Dermis blood vessel endothelial cell (primary cell): ENCODE measurements around the gene IQUB. TPM values are rescaled to one million over a fixed set of nuclear protein-coding genes. Genes with fewer than 3 reads are reported as not detected.
A peak's percentile ranks its signal among the peaks of the same experiment; 100 is the strongest.
"Not testable (repeated sequence)": the region's sequence is repeated elsewhere in the genome, so short reads cannot be mapped to it uniquely, and the experiment has no call there.

Experiments
- DNase-seq: peaks from one replicate; pipeline ENCODE4 v3.0.0; 2010
- total RNA-seq: library from RNA; depleted of rRNA; stranded (reverse); fragments of >200 nt; gene quantifications from 2 replicates; pipeline ENCODE4 v1.2.3, GENCODE V29; 2014

Gene IQUB
- 0.05 and 0.34 TPM in 2 replicates for total RNA-seq

DNA sequence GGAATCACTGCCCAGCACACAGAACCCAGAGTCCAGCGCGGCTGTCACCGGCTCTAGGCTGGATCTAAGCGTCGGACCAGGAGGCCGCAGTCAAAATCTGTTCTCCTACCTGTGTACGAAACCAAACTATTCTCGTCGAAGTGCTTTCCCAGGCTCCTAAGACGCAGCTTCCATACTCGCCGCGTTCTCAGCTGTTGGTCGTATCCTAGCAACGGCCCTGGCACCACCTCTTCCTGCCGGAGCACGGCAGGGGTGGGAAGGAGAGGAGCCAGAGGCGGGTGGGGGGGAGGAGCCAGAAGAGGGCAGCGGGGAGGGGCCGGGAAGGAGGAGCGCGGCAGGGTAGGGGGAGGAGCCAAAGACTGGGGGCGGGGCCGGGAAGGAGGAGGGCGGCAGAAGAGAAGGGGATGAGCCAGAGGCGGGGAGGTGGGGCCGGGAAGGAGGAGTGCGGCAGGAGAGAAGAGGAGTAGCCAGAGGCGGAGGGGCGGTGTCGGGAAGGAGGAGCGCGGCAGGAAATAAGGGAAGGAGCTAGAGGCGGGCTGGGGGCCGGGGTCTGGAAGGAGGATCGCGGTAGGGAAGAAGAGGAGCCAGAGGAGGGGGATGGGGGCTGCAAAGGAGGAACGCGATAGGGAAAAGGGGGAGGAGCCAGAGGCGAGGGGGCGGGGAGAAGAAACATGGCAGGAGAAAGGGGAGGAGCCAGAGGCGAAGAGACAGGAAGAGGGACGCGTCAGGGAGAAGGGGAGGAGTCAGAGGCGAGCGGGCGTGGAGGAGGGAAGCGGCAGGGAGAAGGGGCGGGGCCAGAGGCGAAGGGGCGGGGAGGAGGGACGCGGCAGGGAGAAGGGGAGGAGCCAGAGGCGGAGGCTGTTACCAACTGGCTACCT is at the start of gene IQUB:
TSS of gene IQUB (minus strand) at position 213 of the 878 bp plus-strand sequence. CDS start 22,255 bp downstream, outside the sequence.
- DNase-seq: peak; percentile 98

DNA sequence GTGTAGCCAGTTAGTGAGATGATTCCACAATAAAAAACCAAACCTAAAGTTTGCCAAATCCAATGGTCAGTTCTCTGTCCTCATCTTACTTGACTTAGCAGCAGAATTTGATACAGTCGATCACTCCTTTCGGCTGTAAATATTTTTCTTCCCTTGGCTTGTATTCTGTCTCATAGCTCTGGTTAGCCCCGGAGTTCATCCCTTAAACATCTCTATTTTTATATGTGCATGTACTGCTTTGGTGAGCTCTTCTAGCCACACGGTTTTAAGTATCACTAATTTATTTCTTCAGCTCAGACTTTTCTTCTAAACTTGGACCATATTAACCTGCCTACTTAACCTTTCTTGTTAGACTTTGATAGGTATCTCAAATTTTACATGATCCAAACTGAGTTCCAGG is 49.4 kb upstream of the IQUB start:
- DNase-seq: no peak

DNA sequence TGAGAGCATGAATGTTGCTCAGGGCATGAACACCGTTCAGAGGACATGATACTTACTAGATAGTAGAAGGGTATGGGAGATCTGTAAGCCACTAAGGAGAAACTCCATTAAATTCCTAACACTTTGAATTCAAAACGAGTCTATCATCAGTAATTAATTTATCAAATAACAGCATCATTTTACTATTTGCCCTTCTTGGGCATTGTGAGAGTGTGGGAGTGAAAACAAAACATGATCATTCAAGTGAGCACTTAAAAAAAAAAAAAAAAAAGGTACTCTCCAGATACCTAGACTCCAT is 46.7 kb upstream of the IQUB start:
- DNase-seq: no peak

DNA sequence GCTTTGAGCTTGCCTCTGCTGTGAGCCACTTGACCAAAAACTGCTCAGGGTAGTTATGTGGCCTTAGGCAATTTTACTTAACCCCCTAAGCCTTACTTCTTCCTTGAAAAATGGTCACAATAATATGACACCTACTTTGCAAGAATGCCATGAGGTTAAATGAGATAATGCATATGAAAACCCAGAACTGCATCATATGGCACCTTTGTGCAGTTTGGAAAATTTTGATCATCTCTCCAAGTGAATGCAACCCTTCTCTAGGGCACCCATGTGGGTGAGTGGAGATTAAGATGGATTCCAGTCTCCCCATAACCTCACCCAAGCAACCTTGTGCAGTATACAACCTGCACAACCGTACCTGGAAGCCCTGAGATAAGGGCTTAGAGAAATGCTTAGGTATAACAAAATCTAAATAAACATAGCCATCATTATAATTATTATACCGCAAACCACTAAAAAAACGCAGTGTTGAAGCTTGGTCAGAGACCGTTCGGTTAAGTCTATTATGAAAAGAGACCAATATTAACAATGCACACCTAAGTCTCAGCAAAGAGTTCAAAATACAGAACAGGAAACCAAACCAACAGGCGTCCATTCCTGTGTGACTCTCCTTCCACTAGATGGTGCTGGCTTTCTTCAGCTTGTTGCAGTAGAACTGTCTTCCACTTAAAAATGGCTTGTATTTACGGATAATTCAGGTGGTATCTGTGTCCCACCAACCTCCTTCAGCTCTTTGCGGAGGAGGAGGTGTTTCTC is 46.2 kb upstream of the IQUB start:
- peak; percentile 73 for DNase-seq

DNA sequence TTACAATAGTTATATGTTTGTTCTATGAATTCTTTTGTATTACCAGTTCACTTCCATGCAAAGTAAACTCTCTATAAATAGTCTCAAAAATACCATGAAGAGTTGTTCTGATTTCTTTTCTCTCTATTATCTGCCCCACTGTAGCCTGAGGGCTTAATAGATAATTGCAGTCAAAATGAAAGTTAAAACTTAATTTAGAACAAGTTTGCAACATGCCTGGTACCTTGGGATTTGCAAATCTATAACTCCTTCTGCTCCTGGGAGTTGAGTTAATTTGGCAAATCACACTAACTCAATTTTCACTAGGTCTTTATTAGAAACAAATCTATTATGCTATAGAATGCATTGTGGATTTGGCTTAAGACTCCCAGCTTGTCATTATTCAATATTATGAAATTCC is 45.0 kb upstream of the IQUB start:
- no peak for DNase-seq

DNA sequence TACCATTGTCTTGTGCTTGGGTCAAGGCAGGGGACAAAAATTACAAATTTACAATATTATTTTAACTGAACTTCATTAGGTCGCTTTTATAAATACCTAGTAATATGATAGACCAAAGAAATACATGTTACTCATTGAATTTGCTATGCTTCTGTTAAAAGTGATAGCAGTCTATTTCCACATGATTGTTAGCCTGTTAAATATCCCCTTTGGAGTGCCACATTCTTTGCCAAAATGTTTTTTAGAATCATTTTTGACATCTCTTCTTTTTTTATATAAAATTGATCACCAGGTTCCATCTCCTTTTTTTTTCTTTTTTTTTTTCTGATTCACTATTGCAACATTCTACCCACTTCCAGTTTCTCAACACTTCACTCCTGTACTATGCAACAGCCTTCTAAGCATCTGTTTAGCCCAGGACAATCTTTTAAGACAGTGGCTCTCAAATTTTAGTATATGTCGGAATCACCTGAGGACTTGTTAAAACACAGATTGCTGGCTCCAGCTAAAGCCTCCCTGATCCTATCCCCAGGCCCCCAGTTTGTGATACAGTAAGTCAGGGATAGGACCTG is 39.6 kb upstream of the IQUB start:
- no peak for DNase-seq

DNA sequence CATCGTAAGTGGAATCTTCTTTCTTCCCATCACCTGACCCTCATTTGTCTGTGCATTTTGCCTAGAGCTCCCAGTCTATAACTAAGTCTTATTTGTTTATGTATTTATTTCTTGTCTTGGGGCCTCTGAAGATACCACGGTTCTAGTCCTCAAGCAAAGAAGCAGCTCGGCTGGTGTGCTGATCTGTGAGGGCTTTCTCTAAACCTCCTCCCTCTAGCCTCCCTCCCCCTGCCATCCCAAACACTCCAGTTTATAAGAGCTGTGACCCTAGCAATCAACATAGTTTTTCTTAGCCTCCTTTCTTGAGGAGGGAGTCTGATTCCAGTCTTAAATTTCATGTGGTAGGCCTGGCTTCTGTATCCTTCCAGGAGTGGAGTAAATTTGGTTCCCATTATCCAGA is 38.9 kb upstream of the IQUB start:
- DNase-seq: no peak

DNA sequence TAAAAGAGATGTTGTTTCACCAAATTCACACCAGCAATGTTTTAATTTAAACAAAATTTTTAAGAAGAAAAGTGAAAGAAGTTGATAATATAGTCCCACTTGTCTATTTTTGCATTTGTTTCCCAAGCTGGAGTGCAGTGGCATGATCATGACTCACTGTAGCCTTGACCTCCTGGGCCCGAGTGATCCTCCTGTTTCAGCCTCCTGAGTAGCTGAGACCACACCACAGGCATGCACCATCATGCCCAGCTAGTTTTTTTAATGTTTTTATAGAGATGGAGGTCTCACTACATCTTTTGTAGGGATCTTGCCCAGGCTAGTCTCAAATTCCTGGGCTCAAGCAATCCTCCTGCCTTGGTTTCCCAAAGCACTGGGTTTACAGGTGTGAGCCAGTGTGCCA is 37.3 kb upstream of the IQUB start:
- no peak for DNase-seq

DNA sequence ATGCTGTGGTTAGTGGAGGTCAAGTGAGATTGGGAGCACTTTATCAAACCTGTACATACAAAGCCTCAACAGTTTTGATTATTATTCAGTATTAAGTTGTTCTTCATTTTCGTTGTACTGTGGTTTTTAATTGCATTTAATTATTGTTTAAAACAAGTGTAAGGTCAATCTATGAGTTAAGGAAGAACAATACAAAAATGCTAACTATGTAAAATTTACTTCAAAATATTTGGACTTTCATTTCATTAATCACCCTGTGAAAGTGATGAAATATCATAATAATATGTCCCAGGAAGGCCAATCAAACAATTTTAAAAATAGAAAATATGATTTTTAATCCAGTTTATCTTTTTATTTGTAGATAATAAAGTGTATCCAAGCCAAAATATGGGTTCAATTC is 36.8 kb upstream of the IQUB start:
- no peak for DNase-seq

DNA sequence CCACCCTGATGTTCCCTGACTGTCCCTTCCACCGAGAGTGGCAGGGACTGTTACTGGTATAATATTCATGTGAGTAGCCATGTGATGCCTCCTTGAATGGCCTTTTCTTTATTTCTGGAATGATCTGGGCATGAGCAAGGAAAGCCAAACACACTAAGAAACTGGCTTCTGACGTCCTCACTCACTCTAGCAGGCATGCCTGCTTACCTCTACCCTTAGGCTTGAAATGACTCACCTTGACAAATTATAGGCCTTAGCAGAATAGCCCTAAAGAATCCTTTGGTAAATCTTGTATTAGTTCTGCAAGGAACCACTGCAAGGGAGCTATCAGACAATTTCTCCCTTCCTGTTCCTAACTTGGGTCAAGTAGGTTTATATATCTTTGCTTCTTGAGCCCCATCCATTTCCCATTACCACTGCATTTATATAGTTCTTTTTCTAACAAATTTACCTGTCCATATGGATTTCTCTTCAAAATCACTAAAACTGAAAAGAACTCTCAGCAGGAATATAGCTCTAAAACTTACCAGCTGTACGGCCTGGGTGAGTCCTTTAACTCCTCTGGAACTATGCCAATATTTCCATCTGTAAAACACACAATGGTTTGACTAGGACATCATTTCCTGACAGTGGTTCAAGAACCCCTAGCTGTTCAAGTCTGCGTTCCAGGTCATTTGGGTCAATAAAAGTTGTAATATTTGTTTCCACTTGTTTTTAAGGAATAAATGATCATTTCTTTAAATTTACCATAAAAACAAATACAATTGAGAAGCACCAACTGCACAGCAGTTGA is 36.2 kb upstream of the IQUB start:
- peak; percentile 84 for DNase-seq

DNA sequence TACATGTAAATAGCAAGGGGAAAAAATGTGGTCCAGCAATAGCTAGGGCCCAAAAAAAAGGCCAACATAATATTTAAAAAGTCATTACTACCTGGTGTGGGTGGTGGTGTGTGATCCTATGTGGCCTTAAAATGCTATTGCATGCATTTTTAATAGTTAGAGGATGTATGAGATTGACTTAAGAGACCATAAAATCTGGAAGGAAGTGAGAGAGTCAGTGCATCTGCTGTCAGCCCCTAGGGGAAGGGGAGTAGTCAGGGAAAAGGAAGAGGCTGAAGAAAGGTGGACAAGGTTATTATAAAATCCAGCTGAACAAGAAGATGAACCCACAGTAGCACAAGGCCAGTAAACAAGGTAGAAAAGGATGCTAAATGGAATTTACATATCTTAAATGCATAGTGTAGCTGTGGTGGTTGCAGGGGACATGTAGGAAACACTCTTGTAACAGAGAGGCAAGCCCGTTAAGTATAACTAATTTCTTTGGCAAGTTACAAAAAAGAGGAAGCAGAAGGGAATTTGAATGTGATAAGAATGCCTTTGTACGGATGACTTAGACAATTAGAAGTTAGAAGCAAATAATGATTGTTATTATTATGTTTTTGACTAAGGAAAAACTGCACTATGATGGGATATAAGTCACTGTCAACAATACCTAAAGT is 35.1 kb upstream of the IQUB start:
- peak; percentile 26 for DNase-seq

DNA sequence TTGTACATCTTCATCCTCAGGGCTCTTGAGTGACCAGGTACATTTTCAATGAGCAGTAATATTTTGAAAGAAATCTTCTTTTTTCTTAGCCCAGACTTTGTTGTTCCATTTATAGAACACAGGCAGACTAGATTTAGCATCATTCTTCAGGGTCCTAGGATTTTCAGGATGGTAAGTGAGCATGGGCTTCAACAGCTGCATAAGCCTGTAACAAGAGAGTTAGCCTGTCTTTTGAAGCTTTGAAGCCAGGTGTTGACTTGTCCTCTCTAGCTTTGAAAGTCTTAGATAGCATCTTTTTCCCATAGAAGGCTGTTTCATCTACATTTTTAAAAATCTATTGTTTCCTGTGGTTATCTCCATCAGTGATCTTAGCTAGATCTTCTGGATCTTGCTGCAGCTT is 27.7 kb upstream of the IQUB start:
- DNase-seq: no peak

DNA sequence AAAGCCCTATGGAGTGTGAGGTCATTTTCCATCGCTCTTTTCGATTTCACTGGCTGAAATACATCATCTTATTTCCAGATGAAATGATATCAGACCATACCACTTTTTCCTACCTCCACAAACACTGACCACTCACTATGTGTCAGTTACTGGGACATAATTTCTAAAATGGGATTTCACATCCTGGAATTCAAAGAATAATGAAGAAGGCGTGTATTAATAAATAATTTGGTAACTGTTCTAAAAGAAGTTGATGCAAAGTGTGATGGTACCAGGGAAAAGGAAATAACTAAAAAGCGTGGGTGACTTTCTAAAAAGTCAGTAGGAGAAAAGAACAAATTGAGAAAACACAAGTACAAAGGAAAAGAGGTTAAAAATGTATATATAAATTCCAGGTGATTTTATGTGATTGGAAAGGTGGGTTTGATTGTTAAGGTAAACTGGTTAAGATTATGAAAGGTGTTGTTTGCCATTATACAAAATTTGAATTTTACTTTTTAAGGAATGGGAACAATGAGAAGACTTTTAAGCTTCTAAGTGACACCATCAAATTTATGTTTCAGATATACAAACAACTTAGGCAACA is 24.0 kb upstream of the IQUB start:
- no peak for DNase-seq

DNA sequence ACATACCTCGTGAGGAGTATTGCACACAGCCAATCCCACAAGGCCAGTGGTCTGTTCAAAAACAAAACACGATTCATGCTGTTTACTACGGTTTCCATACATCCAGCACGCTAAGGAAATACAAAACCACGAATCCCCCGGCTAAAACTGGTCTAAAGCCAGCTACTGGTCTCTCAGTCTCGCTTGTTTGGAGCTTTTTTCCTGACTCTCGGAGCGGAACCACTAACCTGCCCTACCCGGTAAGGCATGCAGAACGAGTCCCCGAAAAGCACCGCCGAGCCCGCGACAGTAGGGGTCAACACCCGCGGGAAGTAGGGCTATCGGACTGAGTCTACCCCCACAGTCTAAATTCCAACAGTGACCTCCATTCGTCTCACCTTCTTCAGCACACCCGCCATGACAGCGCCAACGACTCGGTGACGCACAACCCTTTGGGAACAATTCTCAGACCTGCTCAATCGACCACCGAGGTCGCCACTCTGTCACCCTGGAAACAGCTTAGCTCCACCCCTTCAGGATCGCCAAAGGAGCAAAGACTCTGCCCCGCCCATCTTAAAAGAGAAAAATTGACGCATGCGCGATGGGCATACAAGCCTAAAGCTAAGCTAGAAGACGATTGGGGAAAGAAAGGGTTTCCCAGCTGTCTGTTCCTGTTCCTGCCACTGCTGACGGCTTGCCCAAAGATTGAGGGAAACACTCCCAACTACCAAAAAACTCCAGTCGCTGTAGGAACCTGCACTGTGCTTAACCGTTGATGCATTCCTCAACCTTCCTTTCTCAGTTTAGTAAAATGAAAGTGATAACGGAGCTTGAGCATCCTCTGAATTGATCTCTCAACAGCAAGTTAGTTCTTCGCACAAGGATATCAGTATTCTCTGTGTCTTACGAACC is 23.2 kb upstream of the IQUB start, which contains the start of gene NDUFA5:
TSS of gene NDUFA5 (minus strand) at position 421 of the 891 bp plus-strand sequence. CDS start at position 398, 23 bp downstream.
- DNase-seq: peak; percentile 99

DNA sequence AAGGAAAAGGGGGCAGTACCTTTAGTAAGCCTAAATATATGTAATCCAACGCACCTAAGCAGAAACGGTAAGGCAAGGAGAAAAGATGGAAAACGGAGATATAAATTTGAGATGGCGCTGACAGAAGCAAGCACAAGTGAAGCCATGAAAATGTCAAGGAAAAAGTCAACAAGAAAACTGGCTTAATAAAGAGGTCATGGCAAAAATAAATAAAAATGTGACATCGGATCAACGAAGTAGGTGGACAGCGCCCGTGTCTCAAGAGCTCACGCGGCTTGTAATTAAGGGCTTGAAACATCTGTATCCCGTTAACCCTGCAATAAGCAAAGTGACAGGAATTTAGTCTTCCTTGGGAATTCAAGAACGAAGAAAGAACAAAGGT is 22.6 kb upstream of the IQUB start:
- no peak for DNase-seq

DNA sequence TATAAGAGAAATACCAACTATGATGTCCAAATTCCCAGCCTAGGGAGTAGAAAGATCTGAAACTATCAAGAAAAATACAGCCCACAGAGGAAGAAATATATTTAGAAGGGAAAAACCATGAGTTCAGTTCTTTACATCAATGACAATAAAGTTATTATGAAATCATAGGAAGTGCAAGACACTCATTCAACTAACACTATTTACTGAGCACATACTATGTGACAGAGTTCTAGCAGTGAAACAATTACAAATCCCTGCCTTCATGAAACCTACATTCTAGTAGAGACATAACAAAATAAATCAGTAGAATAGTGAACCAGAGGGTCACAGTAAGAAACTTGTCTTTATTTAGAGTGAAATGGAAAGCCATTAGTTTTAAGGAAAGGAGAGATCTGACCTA is 21.1 kb upstream of the IQUB start:
- DNase-seq: no peak

DNA sequence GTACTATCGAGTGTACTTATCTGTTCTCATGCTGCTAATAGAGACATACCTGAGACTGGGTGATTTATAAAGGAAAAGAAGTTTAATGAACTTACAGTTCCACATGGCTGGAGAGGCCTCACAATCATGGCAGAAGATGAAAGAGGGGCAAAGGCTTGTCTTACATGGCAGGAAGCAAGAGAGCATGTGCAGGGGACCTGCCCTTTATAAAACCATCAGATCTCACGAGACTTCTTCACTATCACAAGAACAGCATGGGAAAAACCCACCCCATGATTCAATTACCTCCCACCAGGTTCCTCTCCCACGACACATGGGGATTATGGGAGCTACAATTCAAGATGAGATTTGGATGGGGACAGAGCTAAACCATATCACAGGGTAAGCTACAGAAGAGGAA is 18.8 kb upstream of the IQUB start:
- no peak for DNase-seq

DNA sequence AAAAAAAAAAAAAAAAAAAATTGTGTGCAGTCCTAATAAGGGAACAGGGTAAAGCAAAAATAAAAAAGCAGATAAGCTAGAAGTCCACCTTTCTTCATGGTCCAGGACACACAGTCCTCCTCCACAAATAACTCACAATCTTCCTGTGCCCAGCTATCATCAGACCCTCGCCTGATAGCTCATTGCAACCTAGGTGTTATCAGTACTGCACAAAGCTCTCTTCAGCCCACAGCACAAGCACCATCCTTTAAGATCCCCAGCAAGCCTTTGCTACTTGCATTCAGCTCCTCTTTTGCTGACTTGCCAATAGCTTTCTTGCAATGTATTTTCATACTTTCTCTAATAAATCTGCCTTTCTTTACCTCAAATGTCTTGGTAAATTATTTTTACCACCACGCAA is 18.2 kb upstream of the IQUB start:
- DNase-seq: no peak

DNA sequence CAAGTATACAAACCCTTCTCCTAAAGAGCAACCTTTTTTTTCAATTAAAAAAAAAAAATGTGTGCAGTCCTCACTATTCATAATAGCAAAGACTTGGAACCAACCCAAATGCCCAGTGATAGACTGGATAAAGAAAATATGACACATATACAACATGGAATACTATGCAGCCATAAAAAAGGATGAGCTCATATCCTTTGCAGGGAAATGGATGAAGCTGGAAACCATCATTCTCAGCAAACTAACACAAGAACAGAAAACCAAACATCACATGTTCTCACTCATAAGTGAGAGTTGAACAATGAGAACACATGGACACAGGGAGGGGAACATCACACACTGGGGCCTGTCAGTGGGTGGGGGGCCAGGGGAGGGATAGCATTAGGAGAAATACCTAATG is 17.7 kb upstream of the IQUB start:
- DNase-seq: not testable (repeated sequence)

DNA sequence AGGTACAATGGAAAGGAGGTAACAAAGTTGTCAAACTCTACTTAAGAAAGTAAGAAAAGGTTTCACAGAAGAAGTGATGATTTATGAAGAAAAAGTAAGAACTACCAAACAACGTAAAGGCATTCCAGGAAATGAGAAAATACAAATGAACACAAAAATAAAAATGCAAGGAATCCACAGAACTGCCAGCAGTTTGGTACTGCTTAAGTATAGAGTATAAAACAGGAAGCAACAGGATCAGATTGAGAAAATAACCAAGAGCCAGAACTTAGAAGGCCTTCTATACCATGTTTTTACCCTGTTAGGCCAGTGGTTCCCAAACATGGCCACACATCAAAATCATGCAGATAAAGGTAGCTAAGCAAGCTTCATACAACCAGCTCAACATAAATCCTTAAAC is 14.0 kb upstream of the IQUB start:
- DNase-seq: no peak

DNA sequence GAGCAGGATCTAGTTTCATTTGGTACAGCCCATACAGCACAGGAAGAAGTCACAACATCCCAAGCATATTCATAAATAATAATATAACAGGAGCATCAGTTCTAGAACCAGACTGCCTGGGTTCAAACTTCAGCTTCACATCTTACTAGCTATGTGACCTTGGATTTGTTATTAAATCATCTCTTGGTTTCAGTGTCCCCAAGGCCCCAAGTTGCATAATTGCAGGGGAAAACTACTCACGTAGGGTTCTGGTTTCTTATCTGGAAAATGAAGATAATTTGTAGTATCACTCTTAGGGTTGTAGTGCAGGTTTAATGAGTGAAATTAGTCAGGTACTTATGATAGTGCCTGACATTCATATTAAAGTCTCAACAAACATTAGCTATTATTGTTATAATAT is 5.5 kb upstream of the IQUB start:
- no peak for DNase-seq
